H9 (cell line): ENCODE measurements around the gene RAB40B. TPM values are rescaled to one million over a fixed set of nuclear protein-coding genes. Genes with fewer than 3 reads are reported as not detected.

Experiments
- DNase-seq: peaks from one replicate; pipeline ENCODE4 v3.0.0-alpha.2; 2017
- H2AFZ ChIP-seq: one replicate; pipeline ENCODE4 v1.6.1; 2013; ENCODE audit warnings: mild to moderate bottlenecking, low read length, control low read depth, moderate library complexity
- H2AK5ac ChIP-seq: 2 replicates; pipeline ENCODE4 v1.6.1; 2013; ENCODE audit warnings: low read length, control low read depth, mixed read lengths; ENCODE audit not compliant: insufficient read length
- H2BK120ac ChIP-seq: one replicate; pipeline ENCODE4 v1.6.1; 2013; ENCODE audit warnings: low read depth, mild to moderate bottlenecking, low read length, control low read depth, inconsistent platforms; ENCODE audit not compliant: poor library complexity, severe bottlenecking
- H2BK12ac ChIP-seq: 2 replicates; pipeline ENCODE4 v1.6.1; 2013; ENCODE audit warnings: low read length, control low read depth, mixed read lengths, low read depth; ENCODE audit not compliant: insufficient read length
- H2BK15ac ChIP-seq: 2 replicates; pipeline ENCODE4 v1.6.1; 2013; ENCODE audit warnings: low read depth, low read length, control low read depth
- H2BK20ac ChIP-seq: one replicate; pipeline ENCODE4 v1.6.1; 2013; ENCODE audit warnings: low read depth, mild to moderate bottlenecking, low read length, control low read depth, inconsistent platforms; ENCODE audit not compliant: poor library complexity, severe bottlenecking
- H2BK5ac ChIP-seq: 2 replicates; pipeline ENCODE4 v1.6.1; 2013; ENCODE audit warnings: low read length, control low read depth, mixed read lengths; ENCODE audit not compliant: insufficient read length
- H3K14ac ChIP-seq: 2 replicates; pipeline ENCODE4 v1.6.1; 2013; ENCODE audit warnings: low read length, control low read depth; ENCODE audit not compliant: insufficient read depth
- H3K18ac ChIP-seq: 2 replicates; pipeline ENCODE4 v1.6.1; 2013; ENCODE audit warnings: low read depth, mild to moderate bottlenecking, mixed read lengths, low read length, control low read depth; ENCODE audit not compliant: insufficient read length
- H3K23ac ChIP-seq: 2 replicates; pipeline ENCODE4 v1.6.1; 2013; ENCODE audit warnings: low read length, control low read depth, mixed read lengths, low read depth; ENCODE audit not compliant: insufficient read length
- H3K23me2 ChIP-seq: 2 replicates; pipeline ENCODE4 v1.6.1; 2013; ENCODE audit warnings: low read depth, mild to moderate bottlenecking, mixed read lengths, low read length, control low read depth; ENCODE audit not compliant: insufficient read length, poor library complexity, severe bottlenecking
- H3K27ac ChIP-seq: 2 replicates; pipeline ENCODE4 v1.5.1; 2013; ENCODE audit warnings: low read length, control low read depth, mixed read lengths, low read depth; ENCODE audit not compliant: insufficient read length
- H3K27me3 ChIP-seq: 2 replicates; pipeline ENCODE4 v1.6.1; 2013; ENCODE audit warnings: low read length, control low read depth, inconsistent platforms; ENCODE audit not compliant: insufficient read depth
- H3K4ac ChIP-seq: 2 replicates; pipeline ENCODE4 v1.6.1; 2013; ENCODE audit warnings: low read depth, mild to moderate bottlenecking, control low read depth, inconsistent platforms, low read length, moderate library complexity
- H3K4me1 ChIP-seq: 2 replicates; pipeline ENCODE4 v1.6.1; 2013; ENCODE audit warnings: low read length, control low read depth, inconsistent platforms; ENCODE audit not compliant: insufficient read depth
- H3K4me2 ChIP-seq: 2 replicates; pipeline ENCODE4 v1.6.1; 2013; ENCODE audit warnings: low read length, control low read depth, mixed read lengths; ENCODE audit not compliant: insufficient read length, insufficient read depth
- H3K56ac ChIP-seq: 2 replicates; pipeline ENCODE4 v1.6.1; 2013; ENCODE audit warnings: low read depth, mild to moderate bottlenecking, mixed read lengths, low read length, control low read depth; ENCODE audit not compliant: insufficient read length
- H3K79me1 ChIP-seq: 2 replicates; pipeline ENCODE4 v1.6.1; 2013; ENCODE audit warnings: low read depth, mild to moderate bottlenecking, moderate library complexity, low read length, control low read depth, inconsistent platforms; ENCODE audit not compliant: insufficient read depth, poor library complexity, severe bottlenecking
- H3K79me2 ChIP-seq: 2 replicates; pipeline ENCODE4 v1.6.1; 2013; ENCODE audit warnings: low read length, control low read depth, inconsistent platforms; ENCODE audit not compliant: insufficient read depth
- H3K9ac ChIP-seq: 2 replicates; pipeline ENCODE4 v1.6.1; 2013; ENCODE audit warnings: low read length, control low read depth, mixed read lengths; ENCODE audit not compliant: insufficient read length; ENCODE audit errors: extremely low read depth
- H3K9me3 ChIP-seq: one replicate; pipeline ENCODE4 v1.6.1; 2013; ENCODE audit warnings: low read depth, low read length, inconsistent platforms; ENCODE audit not compliant: control insufficient read depth
- H3T11ph ChIP-seq: one replicate; pipeline ENCODE4 v1.6.1; 2013; ENCODE audit warnings: mild to moderate bottlenecking, low read length, control low read depth, inconsistent platforms
- H4K20me1 ChIP-seq: one replicate; pipeline ENCODE4 v1.6.1; 2013; ENCODE audit not compliant: control insufficient read depth, insufficient read length, insufficient read depth
- H4K5ac ChIP-seq: 2 replicates; pipeline ENCODE4 v1.6.1; 2013; ENCODE audit warnings: low read depth, mild to moderate bottlenecking, mixed read lengths, low read length, control low read depth; ENCODE audit not compliant: insufficient read length
- H4K8ac ChIP-seq: replicated peaks from 2 replicates; pipeline ENCODE4 v1.6.1; 2013; ENCODE audit warnings: low read length, control low read depth, mixed read lengths, low read depth; ENCODE audit not compliant: insufficient read length
- H4K91ac ChIP-seq: 2 replicates; pipeline ENCODE4 v1.6.1; 2013; ENCODE audit warnings: low read depth, mild to moderate bottlenecking, moderate library complexity, mixed read lengths, low read length, control low read depth; ENCODE audit not compliant: insufficient read length
- H3K27ac Mint-ChIP-seq, 3 experiments: 2 replicates in 2 of 3; 3 replicates in 1 of 3; pipeline ENCODE4 v1.8.0; 2020 to 2021; ENCODE audit warnings: mixed read lengths in 3 of 3, mild to moderate bottlenecking in 1 of 3, moderate library complexity in 1 of 3
- H3K27me3 Mint-ChIP-seq: 2 replicates; pipeline ENCODE4 v1.8.0; 2021; ENCODE audit warnings: low read depth, mild to moderate bottlenecking, moderate library complexity, mixed read lengths
- H3K36me3 Mint-ChIP-seq, 3 experiments: 2 replicates in 2 of 3; 3 replicates in 1 of 3; pipeline ENCODE4 v1.8.0; 2020 to 2021; ENCODE audit warnings: low read depth in 3 of 3, mixed read lengths in 3 of 3; ENCODE audit not compliant: insufficient read depth in 1 of 3
- H3K4me1 Mint-ChIP-seq, 2 experiments: 2 replicates each; pipeline ENCODE4 v1.8.0; 2020; ENCODE audit warnings: mixed read lengths in 2 of 2
- H3K4me3 Mint-ChIP-seq, 2 experiments: 2 replicates in 1 of 2; 3 replicates in 1 of 2; pipeline ENCODE4 v1.8.0; 2020 to 2021; ENCODE audit warnings: mild to moderate bottlenecking in 2 of 2, mixed read lengths in 2 of 2, moderate library complexity in 1 of 2
- H3K9me3 Mint-ChIP-seq, 2 experiments: 2 replicates in 1 of 2; 3 replicates in 1 of 2; pipeline ENCODE4 v1.8.0; 2020; ENCODE audit warnings: mild to moderate bottlenecking in 2 of 2, mixed read lengths in 2 of 2, moderate library complexity in 1 of 2
- WGBS: extraction: QIAGEN DNeasy Blood & Tissue Kit; methylation state at CpG from one replicate; pipeline ENCODE4 v1.1.7; 2013; ENCODE audit warnings: missing lambda C conversion rate, low lambda C conversion rate, mixed read lengths; ENCODE audit not compliant: insufficient read length; ENCODE audit errors: extremely low coverage; 5-methylcytosine and 5-hydroxymethylcytosine counted together
- total RNA-seq: library from RNA; stranded (reverse); gene quantifications from 2 replicates; pipeline ENCODE4 v1.2.1, GENCODE V29; 2021
- TF ChIP-seq, protein P1 (sequence below): fragments of 200-600 bp; sonication (generic); conservative IDR thresholded peaks from 3 replicates; pipeline ENCODE4 v1.8.0; 2021; ENCODE audit warnings: antibody characterized with exemption, mild to moderate bottlenecking

Gene RAB40B
- total RNA-seq, 1 experiment from 2014 or later, result 3.5 TPM

DNA sequence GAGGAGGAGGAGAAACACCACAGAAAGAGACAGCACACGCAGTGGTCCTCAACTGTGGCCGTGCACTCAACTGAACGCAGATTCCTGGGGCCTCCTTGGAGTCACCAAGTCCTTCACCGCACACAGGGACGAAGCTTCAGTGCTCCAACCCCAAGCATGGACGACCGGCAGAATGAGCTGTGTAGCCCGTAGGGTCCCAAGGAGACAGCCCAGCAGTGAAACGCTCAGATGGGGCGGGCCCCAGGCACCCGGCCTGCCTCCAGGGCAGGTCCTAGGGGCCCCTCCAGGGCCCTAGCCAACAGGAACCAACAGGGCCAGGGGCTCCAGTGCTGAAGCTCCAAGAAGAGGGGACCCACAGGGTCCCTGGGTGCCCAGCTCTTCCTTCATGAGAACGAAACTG lies 13.2 kb downstream of the RAB40B start:
- Histone ChIP-seq H4K91ac (no peak overlapping the region), H2BK15ac (no peak overlapping the region), H3K27me3 (no peaks in the 10 kb centered on the region), H2AFZ (no peak overlapping the region), H2AK5ac (no peak overlapping the region), H2BK20ac (no peak overlapping the region), H3K23me2 (no peaks in the 10 kb centered on the region), H3K79me1 (no peaks in the 10 kb centered on the region), H3K23ac (no peak overlapping the region), H3K4ac (no peak overlapping the region), H3K4me1 (no peaks in the 10 kb centered on the region), H2BK120ac (no peak overlapping the region), H3K9ac (no peak overlapping the region), H3T11ph (no peak overlapping the region), H3K14ac (no peak overlapping the region), H3K9me3 (no peaks in the 10 kb centered on the region), H2BK12ac (no peak overlapping the region), H4K5ac (no peak overlapping the region), H4K20me1 (no peaks in the 10 kb centered on the region), H3K18ac (no peak overlapping the region), H4K8ac (no peak overlapping the region), H3K79me2 (no peaks in the 10 kb centered on the region), H3K27ac (no peak overlapping the region), H2BK5ac (no peak overlapping the region), H3K56ac (no peak overlapping the region), H3K4me2 (no peak overlapping the region)
- TF ChIP-seq, protein P1, sequence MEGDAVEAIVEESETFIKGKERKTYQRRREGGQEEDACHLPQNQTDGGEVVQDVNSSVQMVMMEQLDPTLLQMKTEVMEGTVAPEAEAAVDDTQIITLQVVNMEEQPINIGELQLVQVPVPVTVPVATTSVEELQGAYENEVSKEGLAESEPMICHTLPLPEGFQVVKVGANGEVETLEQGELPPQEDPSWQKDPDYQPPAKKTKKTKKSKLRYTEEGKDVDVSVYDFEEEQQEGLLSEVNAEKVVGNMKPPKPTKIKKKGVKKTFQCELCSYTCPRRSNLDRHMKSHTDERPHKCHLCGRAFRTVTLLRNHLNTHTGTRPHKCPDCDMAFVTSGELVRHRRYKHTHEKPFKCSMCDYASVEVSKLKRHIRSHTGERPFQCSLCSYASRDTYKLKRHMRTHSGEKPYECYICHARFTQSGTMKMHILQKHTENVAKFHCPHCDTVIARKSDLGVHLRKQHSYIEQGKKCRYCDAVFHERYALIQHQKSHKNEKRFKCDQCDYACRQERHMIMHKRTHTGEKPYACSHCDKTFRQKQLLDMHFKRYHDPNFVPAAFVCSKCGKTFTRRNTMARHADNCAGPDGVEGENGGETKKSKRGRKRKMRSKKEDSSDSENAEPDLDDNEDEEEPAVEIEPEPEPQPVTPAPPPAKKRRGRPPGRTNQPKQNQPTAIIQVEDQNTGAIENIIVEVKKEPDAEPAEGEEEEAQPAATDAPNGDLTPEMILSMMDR, result no peak
- no peak for DNase-seq
- Mint-ChIP-seq H3K4me3 (no peak overlapping the region), H3K36me3 (peaks cover 0 to 3% (median 0%) of the 10 kb centered on the region in 3 experiments; a peak in 2 of 7 replicates), H3K9me3 (peaks cover 10 to 12% of the 10 kb centered on the region in 2 experiments), H3K4me1 (no peaks in the 10 kb centered on the region), H3K27me3 (no peaks in the 10 kb centered on the region; the same call in none of the 2 replicates), H3K27ac (no peak overlapping the region)
- WGBS, result no CpG with 5 or more reads among the region's 12 CpGs
